Fibroblast of villous mesenchyme (primary cell): ENCODE data around the gene ADAM12. TPM values are rescaled to one million over a fixed set of nuclear protein-coding genes. Genes with fewer than 3 reads are reported as not detected.

Source experiments
- DNase-seq: peaks from one replicate; pipeline ENCODE4 v3.0.0-alpha.2; 2010; ENCODE audit warnings: low read depth
- H3K4me3 ChIP-seq: 2 replicates; pipeline ENCODE4 v1.5.1; 2011; ENCODE audit warnings: low read depth, mild to moderate bottlenecking, low read length
- total RNA-seq: library from RNA; depleted of rRNA; stranded (reverse); fragments of >200 nt; gene quantifications from 2 replicates; pipeline ENCODE4 v1.2.3, GENCODE V29; 2012
- TF ChIP-seq, protein P1 (sequence below): IDR thresholded peaks from 2 replicates; pipeline ENCODE4 v1.5.1; 2012; ENCODE audit warnings: low read depth, mild to moderate bottlenecking, low read length; ENCODE audit not compliant: insufficient read depth

Gene ADAM12
- total RNA-seq, 1 donor: 22.5 TPM

DNA sequence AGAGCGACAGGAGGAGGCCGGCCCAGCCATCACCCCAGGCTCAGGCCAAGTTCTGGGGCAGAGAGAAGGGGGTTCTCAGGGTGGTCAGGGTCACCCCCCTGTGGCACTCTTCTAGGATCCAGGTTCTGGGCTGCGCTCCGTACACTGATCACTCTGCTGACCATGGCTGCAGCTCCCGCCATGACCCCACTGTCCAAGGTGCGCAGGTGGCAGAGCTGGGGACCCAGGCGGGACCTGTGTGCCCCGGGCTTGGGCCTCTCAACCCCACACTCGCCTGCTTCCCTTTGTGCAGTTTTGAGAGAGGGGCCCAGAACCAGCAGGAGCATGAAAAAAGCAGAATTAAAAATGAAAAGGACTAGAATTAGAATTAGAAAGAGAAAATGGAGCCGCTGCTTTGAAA, 264.8 kb downstream of the ADAM12 start:
- TF ChIP-seq, protein P1, sequence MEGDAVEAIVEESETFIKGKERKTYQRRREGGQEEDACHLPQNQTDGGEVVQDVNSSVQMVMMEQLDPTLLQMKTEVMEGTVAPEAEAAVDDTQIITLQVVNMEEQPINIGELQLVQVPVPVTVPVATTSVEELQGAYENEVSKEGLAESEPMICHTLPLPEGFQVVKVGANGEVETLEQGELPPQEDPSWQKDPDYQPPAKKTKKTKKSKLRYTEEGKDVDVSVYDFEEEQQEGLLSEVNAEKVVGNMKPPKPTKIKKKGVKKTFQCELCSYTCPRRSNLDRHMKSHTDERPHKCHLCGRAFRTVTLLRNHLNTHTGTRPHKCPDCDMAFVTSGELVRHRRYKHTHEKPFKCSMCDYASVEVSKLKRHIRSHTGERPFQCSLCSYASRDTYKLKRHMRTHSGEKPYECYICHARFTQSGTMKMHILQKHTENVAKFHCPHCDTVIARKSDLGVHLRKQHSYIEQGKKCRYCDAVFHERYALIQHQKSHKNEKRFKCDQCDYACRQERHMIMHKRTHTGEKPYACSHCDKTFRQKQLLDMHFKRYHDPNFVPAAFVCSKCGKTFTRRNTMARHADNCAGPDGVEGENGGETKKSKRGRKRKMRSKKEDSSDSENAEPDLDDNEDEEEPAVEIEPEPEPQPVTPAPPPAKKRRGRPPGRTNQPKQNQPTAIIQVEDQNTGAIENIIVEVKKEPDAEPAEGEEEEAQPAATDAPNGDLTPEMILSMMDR: no peak
- DNase-seq: no peak
- no peak overlapping the region for H3K4me3 ChIP-seq

DNA sequence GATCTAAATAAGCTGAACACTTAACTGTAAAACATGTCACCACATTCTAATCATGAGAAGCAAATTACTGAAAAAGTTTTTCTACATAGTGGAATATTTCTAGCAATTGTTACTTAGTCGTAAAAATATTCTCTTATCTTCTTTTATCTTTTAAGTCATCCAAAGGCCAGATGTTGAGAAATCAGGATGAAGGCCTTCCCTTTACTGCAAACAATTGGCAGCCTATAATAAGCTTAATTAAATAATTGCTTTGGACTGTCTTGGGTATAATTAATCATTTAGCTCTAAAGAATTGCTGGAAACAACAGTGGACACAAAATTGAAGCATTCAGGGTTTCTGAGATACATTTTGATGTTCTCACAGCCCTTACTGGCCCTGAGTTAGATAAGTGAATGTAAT, 265.4 kb downstream of the ADAM12 start:
- TF ChIP-seq, protein P1: no peak
- DNase-seq: peak; percentile 59
- H3K4me3 ChIP-seq: no peak overlapping the region

DNA sequence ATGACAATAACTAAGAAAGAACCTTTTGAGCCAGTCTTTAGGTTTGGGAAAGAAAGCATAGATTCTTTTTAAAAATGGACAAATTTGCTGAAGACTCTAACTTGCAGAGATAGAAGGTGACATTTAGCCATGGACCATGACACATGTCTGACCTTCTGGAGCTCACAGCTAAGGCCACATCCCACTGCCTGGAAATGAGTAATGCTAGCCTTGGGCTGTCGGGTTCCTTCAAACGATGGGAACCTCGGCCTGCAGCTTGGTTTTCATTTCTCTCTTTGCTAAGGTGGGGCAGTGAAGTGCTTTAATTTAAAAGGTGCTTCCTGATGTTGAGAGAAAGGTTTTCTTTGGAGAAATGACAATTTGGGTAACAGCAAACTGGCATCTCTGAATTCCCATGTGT, 268.7 kb downstream of the ADAM12 start:
- H3K4me3 ChIP-seq: no peak overlapping the region
- peak; percentile 34 for DNase-seq
- TF ChIP-seq, protein P1: no peak

GRCh38 chr10:126118476-126118875, 269.8 kb downstream of the ADAM12 start:
- no peak for DNase-seq

GRCh38 chr10:126117196-126117595, 271.1 kb downstream of the ADAM12 start:
- H3K4me3 ChIP-seq: no peak overlapping the region
- TF ChIP-seq, protein P1: no peak
- no peak for DNase-seq

More at GRCh38 chr10:126118476-126118875, 269.8 kb downstream of the ADAM12 start:
- no peak overlapping the region for H3K4me3 ChIP-seq
- TF ChIP-seq, protein P1: no peak

- H3K4me3 ChIP-seq: no peak overlapping the region
- TF ChIP-seq, protein P1: no peak
- no peak for DNase-seq
Observed at GRCh38 chr10:126115886-126116285, 272.4 kb downstream of the ADAM12 start.

DNA sequence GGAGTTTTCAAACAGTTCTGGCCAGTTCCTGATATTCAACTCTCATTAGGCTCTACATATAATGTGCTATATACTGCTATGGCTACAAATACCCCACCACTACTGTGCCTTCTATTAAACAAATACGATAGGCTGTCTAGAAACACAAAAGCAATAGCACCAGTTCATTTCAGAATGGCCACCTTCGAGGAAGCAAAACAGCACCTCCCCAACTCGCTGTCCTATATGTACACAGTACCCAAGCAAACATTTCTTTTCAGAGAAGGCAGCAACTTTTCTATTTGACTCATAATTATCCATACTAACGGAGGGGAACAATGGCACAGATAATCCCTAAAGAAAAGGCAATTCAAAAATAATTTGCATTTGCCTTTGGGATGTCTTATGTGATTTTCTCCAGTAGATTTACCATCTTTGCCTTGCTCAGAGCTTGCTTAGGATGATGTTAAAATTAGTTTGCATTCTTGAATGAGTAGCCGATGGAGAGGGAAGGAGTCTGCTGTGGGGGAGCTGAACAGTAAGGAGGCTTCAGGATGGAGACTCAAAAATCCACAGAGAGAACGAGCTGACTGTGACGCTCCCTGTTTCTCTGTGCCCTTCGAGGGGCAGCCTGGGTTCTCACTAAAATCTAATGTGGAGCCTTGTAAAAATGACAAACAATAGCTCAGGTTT, 273.3 kb downstream of the ADAM12 start:
- TF ChIP-seq, protein P1: no peak
- no peak for DNase-seq
- H3K4me3 ChIP-seq: no peak overlapping the region
